WTC11 (cell line): ENCODE results near the gene ROBO1. TPM values are rescaled to one million over a fixed set of nuclear protein-coding genes. Genes with fewer than 3 reads are reported as not detected.

Experiments used
- ATAC-seq: fragments of 200-7000 bp; cut with Tn5 transposase; 2 replicates; pipeline ENCODE4 v1.10.0; 2021; ENCODE audit warnings: mild to moderate bottlenecking, moderate library complexity
- CTCF ChIA-PET: fragments of 300-600 bp; sonication (Branson Sonifier 250); formaldehyde crosslinking; loops from one replicate; lab custom pipeline; 2021; ENCODE audit warnings: antibody characterized with exemption; lab: Charles Lee
- POLR2A ChIA-PET: fragments of 350-600 bp; sonication (Branson Sonifier 250); formaldehyde crosslinking; loops from one replicate; lab custom pipeline; 2021; ENCODE audit warnings: antibody characterized with exemption; lab: Charles Lee
- DNase-seq: peaks from one replicate; pipeline ENCODE4 v3.0.0; 2021; ENCODE audit warnings: low spot score
- H3K27ac Mint-ChIP-seq: 2 replicates; pipeline ENCODE4 v1.8.0; 2021; ENCODE audit warnings: mixed read lengths
- H3K27me3 Mint-ChIP-seq: 2 replicates; pipeline ENCODE4 v1.8.0; 2021; ENCODE audit warnings: low read depth, mild to moderate bottlenecking, moderate library complexity, mixed read lengths
- H3K36me3 Mint-ChIP-seq: 2 replicates; pipeline ENCODE4 v1.8.0; 2021; ENCODE audit warnings: mixed read lengths
- H3K4me1 Mint-ChIP-seq: 2 replicates; pipeline ENCODE4 v1.8.0; 2022; ENCODE audit warnings: mixed read lengths
- H3K4me3 Mint-ChIP-seq: 2 replicates; pipeline ENCODE4 v1.8.0; 2021; ENCODE audit warnings: mild to moderate bottlenecking, moderate library complexity, mixed read lengths
- H3K9me3 Mint-ChIP-seq: 2 replicates; pipeline ENCODE4 v1.8.0; 2021; ENCODE audit warnings: mixed read lengths
- ATF1 ChIP-seq: sonication (generic); formaldehyde crosslinking; IDR thresholded peaks from 2 replicates; pipeline ENCODE4 v1.8.1; 2023; ENCODE audit warnings: mild to moderate bottlenecking, moderate library complexity, missing genetic modification reagents
- ATF3 ChIP-seq: sonication (generic); formaldehyde crosslinking; conservative IDR thresholded peaks from 2 replicates; pipeline ENCODE4 v1.8.1; 2022; ENCODE audit warnings: mild to moderate bottlenecking, missing genetic modification reagents
- FOXP4 ChIP-seq: sonication (generic); formaldehyde crosslinking; IDR thresholded peaks from 2 replicates; pipeline ENCODE4 v1.8.0; 2022; ENCODE audit warnings: mild to moderate bottlenecking, missing genetic modification reagents
- GRHL2 ChIP-seq: fragments of 250-450 bp; sonication (Bioruptor Pico); IDR thresholded peaks from 2 replicates; pipeline ENCODE4 v1.8.0; 2022; ENCODE audit warnings: mild to moderate bottlenecking, moderate library complexity; ENCODE audit not compliant: insufficient replicate concordance, severe bottlenecking
- IRF2 ChIP-seq: sonication (generic); formaldehyde crosslinking; IDR thresholded peaks from 2 replicates; pipeline ENCODE4 v1.8.0; 2022; ENCODE audit warnings: low read depth, missing genetic modification reagents, borderline replicate concordance
- MLX ChIP-seq: sonication (generic); formaldehyde crosslinking; IDR thresholded peaks from 2 replicates; pipeline ENCODE4 v1.8.1; 2023; ENCODE audit warnings: mild to moderate bottlenecking, missing genetic modification reagents, moderate library complexity
- NFE2L1 ChIP-seq: sonication (generic); formaldehyde crosslinking; IDR thresholded peaks from 2 replicates; pipeline ENCODE4 v1.8.1; 2023; ENCODE audit warnings: missing genetic modification reagents
- NFYB ChIP-seq: sonication (generic); formaldehyde crosslinking; conservative IDR thresholded peaks from 2 replicates; pipeline ENCODE4 v1.8.0; 2022; ENCODE audit warnings: low read depth, missing genetic modification reagents
- NR2C2 ChIP-seq: sonication (generic); formaldehyde crosslinking; IDR thresholded peaks from 2 replicates; pipeline ENCODE4 v1.8.0; 2022; ENCODE audit warnings: mild to moderate bottlenecking, missing genetic modification reagents
- PRDM15 ChIP-seq: sonication (generic); formaldehyde crosslinking; IDR thresholded peaks from 2 replicates; pipeline ENCODE4 v1.8.0; 2022; ENCODE audit warnings: missing genetic modification reagents
- PREB ChIP-seq: sonication (generic); formaldehyde crosslinking; IDR thresholded peaks from 2 replicates; pipeline ENCODE4 v1.8.1; 2022; ENCODE audit warnings: mild to moderate bottlenecking, missing genetic modification reagents, moderate library complexity, borderline replicate concordance
- PRRX2 ChIP-seq: fragments of 250-450 bp; sonication (Bioruptor Pico); IDR thresholded peaks from 2 replicates; pipeline ENCODE4 v1.8.0; 2021; ENCODE audit warnings: mild to moderate bottlenecking
- RELA ChIP-seq: sonication (generic); formaldehyde crosslinking; IDR thresholded peaks from 2 replicates; pipeline ENCODE4 v1.8.1; 2022; ENCODE audit warnings: missing genetic modification reagents, mild to moderate bottlenecking, borderline replicate concordance
- SMAD4 ChIP-seq: sonication (generic); formaldehyde crosslinking; IDR thresholded peaks from 2 replicates; pipeline ENCODE4 v1.8.0; 2022; ENCODE audit warnings: mild to moderate bottlenecking, missing genetic modification reagents
- SP1 ChIP-seq: sonication (generic); formaldehyde crosslinking; conservative IDR thresholded peaks from 2 replicates; pipeline ENCODE4 v1.8.1; 2022; ENCODE audit warnings: missing genetic modification reagents
- TCF7 ChIP-seq: sonication (generic); formaldehyde crosslinking; IDR thresholded peaks from 2 replicates; pipeline ENCODE4 v1.8.0; 2022; ENCODE audit warnings: mild to moderate bottlenecking, low read depth, missing genetic modification reagents, moderate library complexity
- TP53 ChIP-seq: sonication (generic); formaldehyde crosslinking; IDR thresholded peaks from 2 replicates; pipeline ENCODE4 v1.8.1; 2023; ENCODE audit warnings: mild to moderate bottlenecking, missing genetic modification reagents
- USF1 ChIP-seq: sonication (generic); formaldehyde crosslinking; IDR thresholded peaks from 2 replicates; pipeline ENCODE4 v1.8.0; 2022; ENCODE audit warnings: mild to moderate bottlenecking, missing genetic modification reagents
- ZMAT4 ChIP-seq: fragments of 250-450 bp; sonication (Bioruptor Pico); IDR thresholded peaks from 2 replicates; pipeline ENCODE4 v1.9.0; 2021; ENCODE audit warnings: mild to moderate bottlenecking
- ZNF232 ChIP-seq: sonication (generic); formaldehyde crosslinking; IDR thresholded peaks from 2 replicates; pipeline ENCODE4 v1.8.0; 2022; ENCODE audit warnings: mild to moderate bottlenecking, missing genetic modification reagents
- ZNF317 ChIP-seq: sonication (generic); formaldehyde crosslinking; IDR thresholded peaks from 2 replicates; pipeline ENCODE4 v1.8.1; 2023; ENCODE audit warnings: low read depth, mild to moderate bottlenecking, moderate library complexity, missing genetic modification reagents, borderline replicate concordance
- total RNA-seq: library from RNA; stranded (reverse); gene quantifications from 3 replicates; pipeline ENCODE4 v1.2.3, GENCODE V29; 2021

Gene ROBO1
- total RNA-seq, 1 experiment from 2014 or later = 90.9 TPM

- Mint-ChIP-seq H3K4me1 (peaks cover 9% of the 10 kb centered on the region), H3K27ac (no peak overlapping the region), H3K36me3 (no peaks in the 10 kb centered on the region), H3K4me3 (no peak overlapping the region), H3K27me3 (no peaks in the 10 kb centered on the region), H3K9me3 (no peaks in the 10 kb centered on the region)
- ChIA-PET POLR2A (no interaction called here), CTCF (interaction anchor here (1.4 kb wide), 1 partner anchor 17 kb away, joined by 4 read pairs; no protein-coding TSS in a partner anchor)
- ATAC-seq = no peak
- DNase-seq = no peak
- TF ChIP-seq SMAD4 (CRISPR knock-in tag) = no peak
- no peak for TF ChIP-seq RELA (CRISPR knock-in tag)
- TF ChIP-seq FOXP4 = no peak
- no peak for TF ChIP-seq TCF7
- TF ChIP-seq NFYB (CRISPR knock-in tag) = no peak
- TF ChIP-seq TP53 (CRISPR knock-in tag) = no peak
- no peak for TF ChIP-seq SP1 (CRISPR knock-in tag)
- no peak for TF ChIP-seq USF1
- no peak for TF ChIP-seq ATF3 (CRISPR knock-in tag)
- TF ChIP-seq NR2C2 (CRISPR knock-in tag) = no peak
- TF ChIP-seq NFE2L1 = no peak
- no peak for TF ChIP-seq ZMAT4 (CRISPR knock-in tag)
- no peak for TF ChIP-seq ZNF232
- TF ChIP-seq GRHL2 (CRISPR knock-in tag) = no peak
- TF ChIP-seq PRDM15 (CRISPR knock-in tag) = no peak
Observed at GRCh38 chr3:79103307-79103706, 664.5 kb downstream of the ROBO1 start.

GRCh38 chr3:79097964-79098660 lies 669.7 kb downstream of the ROBO1 start:
- Mint-ChIP-seq H3K27me3 (no peaks in the 10 kb centered on the region), H3K9me3 (peaks cover 12% of the 10 kb centered on the region), H3K4me1 (no peaks in the 10 kb centered on the region), H3K36me3 (peaks cover 2% of the 10 kb centered on the region; the same call in 1 of the 2 replicates), H3K27ac (no peak overlapping the region), H3K4me3 (no peak overlapping the region)
- TF ChIP-seq SMAD4 (CRISPR knock-in tag) (no peak), PRRX2 (CRISPR knock-in tag) (no peak), ZNF317 (CRISPR knock-in tag) (no peak), TCF7 (no peak), PREB (CRISPR knock-in tag) (no peak), IRF2 (no peak), MLX (CRISPR knock-in tag) (no peak), ATF1 (CRISPR knock-in tag) (no peak)
- ATAC-seq (no peak), DNase-seq (no peak)
- CTCF ChIA-PET = no interaction called here
- POLR2A ChIA-PET = no interaction called here
